ENCODE data around the gene AGR2.
"Not testable (repeated sequence)": the region's sequence is repeated elsewhere in the genome, so short reads cannot be mapped to it uniquely, and the experiment has no call there.

The AGR2 gene

GRCh38 chr7:16804674-16805439, at the start of gene AGR2:
TSS of gene AGR2 (minus strand) at chr7:16804999. CDS start at chr7:16801796, 3,203 bp downstream.
- no peak for DNase-seq

GRCh38 chr7:16853189-16853588, 48.4 kb upstream of the AGR2 start:
- not testable (repeated sequence) for DNase-seq

- peak; percentile 20 to 35 for DNase-seq
Observed at GRCh38 chr7:16851829-16852228, 47.0 kb upstream of the AGR2 start.

GRCh38 chr7:16850614-16851466, 46.0 kb upstream of the AGR2 start:
- no peak for DNase-seq

- DNase-seq, result no peak
Observed at GRCh38 chr7:16849296-16850148, 44.7 kb upstream of the AGR2 start.

- DNase-seq, result no peak
Observed at GRCh38 chr7:16847381-16847860, 42.6 kb upstream of the AGR2 start.

- DNase-seq, result no peak
Observed at GRCh38 chr7:16846601-16847165, 41.9 kb upstream of the AGR2 start.

- DNase-seq, result no peak
Observed at GRCh38 chr7:16845746-16846145, 40.9 kb upstream of the AGR2 start.

- no peak for DNase-seq
Observed at GRCh38 chr7:16841681-16842080, 36.9 kb upstream of the AGR2 start.

- DNase-seq, result no peak
Observed at GRCh38 chr7:16840094-16840493, 35.3 kb upstream of the AGR2 start.

GRCh38 chr7:16839646-16840045, 34.8 kb upstream of the AGR2 start:
- DNase-seq, result no peak

- DNase-seq, result no peak
Observed at GRCh38 chr7:16838891-16839290, 34.1 kb upstream of the AGR2 start.

GRCh38 chr7:16838386-16838785, 33.6 kb upstream of the AGR2 start:
- no peak for DNase-seq

- DNase-seq, result no peak
Observed at GRCh38 chr7:16836481-16836880, 31.7 kb upstream of the AGR2 start.

GRCh38 chr7:16833373-16833772, 28.6 kb upstream of the AGR2 start:
- no peak for DNase-seq

GRCh38 chr7:16826060-16826459, 21.3 kb upstream of the AGR2 start:
- no peak for DNase-seq

GRCh38 chr7:16822029-16822428, 17.2 kb upstream of the AGR2 start:
- DNase-seq, result no peak

- no peak for DNase-seq
Observed at GRCh38 chr7:16818732-16819131, 13.9 kb upstream of the AGR2 start.

- peak in 1 of 2 donors; percentile 9 for DNase-seq
Observed at GRCh38 chr7:16817536-16817935, 12.7 kb upstream of the AGR2 start.

- DNase-seq, result peak; percentile 24 to 46
Observed at GRCh38 chr7:16816824-16817223, 12.0 kb upstream of the AGR2 start.

- DNase-seq, result no peak
Observed at GRCh38 chr7:16815001-16815400, 10.2 kb upstream of the AGR2 start.

GRCh38 chr7:16813232-16813616, 8.4 kb upstream of the AGR2 start:
- peak; percentile 15 to 19 for DNase-seq
